ENCODE data around the gene MRPS21. TPM values are rescaled to one million over a fixed set of nuclear protein-coding genes. Genes with fewer than 3 reads are reported as not detected.

Gene MRPS21
- total and polyA plus RNA-seq, 9 of the 15 experiments (the other 6 are each of a cell fraction or from before 2014, with no cell fraction given) = 119 to 407 (median 149) TPM

DNA sequence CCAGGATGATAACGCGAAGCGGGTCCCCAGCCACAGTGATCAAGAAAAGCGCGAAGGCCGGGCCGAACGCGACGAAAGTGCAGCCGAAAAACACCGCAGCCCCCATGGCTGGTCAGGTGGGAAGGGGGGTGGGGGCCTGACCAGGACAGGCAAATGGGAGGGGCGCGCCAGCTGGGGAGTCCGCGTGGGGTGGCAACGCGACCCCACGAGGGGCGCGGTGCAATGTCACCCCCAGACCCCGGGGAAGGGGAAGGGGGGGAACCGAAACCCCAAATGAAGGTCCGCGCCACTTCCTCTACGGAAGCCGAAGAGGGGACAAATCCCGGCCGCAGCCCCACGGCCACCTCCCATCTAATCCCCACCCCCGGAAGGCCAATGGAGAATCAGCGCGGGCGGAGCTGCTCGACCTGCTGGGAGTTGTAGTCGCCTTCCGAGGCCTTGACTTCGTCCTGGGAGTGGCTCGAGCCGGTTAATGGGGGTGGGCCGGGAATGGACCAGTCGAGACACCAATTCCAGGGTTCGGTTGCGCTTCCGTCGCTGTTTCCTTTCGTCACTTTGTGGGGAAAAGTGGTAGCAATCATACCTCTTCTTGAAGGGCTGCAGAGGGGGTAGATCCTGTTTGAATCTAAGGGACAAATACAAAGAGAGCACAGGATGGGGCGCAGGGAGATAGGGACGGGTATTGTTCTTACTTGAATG is 24.8 kb upstream of the MRPS21 start, which contains the start of gene APH1A (continued):
- TF ChIP-seq ZNF589 (CRISPR knock-in tag; IDR thresholded peaks at IDR 0.05; ENCODE audit: low read depth) (no peak), NR4A1 (CRISPR knock-in tag; IDR thresholded peaks at IDR 0.05) (no peak), NR4A1 (tag; IDR thresholded peaks at IDR 0.05) (no peak), PHF21A (IDR thresholded peaks at IDR 0.05; ENCODE audit: borderline replicate concordance, low read depth) (peak; percentile 25; the same call in 1 of the 2 replicates), ZNF280B (CRISPR knock-in tag; IDR thresholded peaks at IDR 0.05) (no peak), GATAD2B (IDR thresholded peaks at IDR 0.05; ENCODE audit: borderline replicate concordance) (no peak), BRF1 (IDR thresholded peaks at IDR 0.05; ENCODE audit: borderline replicate concordance, extremely low read depth, insufficient read length) (no peak), TGIF2 (CRISPR knock-in tag; IDR thresholded peaks at IDR 0.05) (0 out of 2 replicates have a peak, but pooled peaks have one; percentile 20), ZSCAN29 (IDR thresholded peaks at IDR 0.05) (no peak), GABPA (tag; conservative IDR thresholded peaks at IDR 0.05; ENCODE audit: low read depth) (peak; percentile 95), TAL1 (IDR thresholded peaks at IDR 0.05) (no peak), LARP7 (IDR thresholded peaks at IDR 0.05) (no peak), ZNF695 (CRISPR knock-in tag; IDR thresholded peaks at IDR 0.05) (no peak), ATF1 (CRISPR knock-in tag; IDR thresholded peaks at IDR 0.05) (no peak), ATF1 (tag; IDR thresholded peaks at IDR 0.05) (peak; percentile 90), EP300 (IDR thresholded peaks at IDR 0.05; ENCODE audit: low read length) (no peak), KAT8 (IDR thresholded peaks at IDR 0.05; ENCODE audit: low read depth) (no peak), CBFA2T3 (IDR thresholded peaks at IDR 0.05) (no peak), MCM7 (IDR thresholded peaks at IDR 0.05) (no peak), ZFP36 (IDR thresholded peaks at IDR 0.05; ENCODE audit: low read depth, low read length, partially characterized antibody) (no peak)
- TF ChIP-seq, protein P1, sequence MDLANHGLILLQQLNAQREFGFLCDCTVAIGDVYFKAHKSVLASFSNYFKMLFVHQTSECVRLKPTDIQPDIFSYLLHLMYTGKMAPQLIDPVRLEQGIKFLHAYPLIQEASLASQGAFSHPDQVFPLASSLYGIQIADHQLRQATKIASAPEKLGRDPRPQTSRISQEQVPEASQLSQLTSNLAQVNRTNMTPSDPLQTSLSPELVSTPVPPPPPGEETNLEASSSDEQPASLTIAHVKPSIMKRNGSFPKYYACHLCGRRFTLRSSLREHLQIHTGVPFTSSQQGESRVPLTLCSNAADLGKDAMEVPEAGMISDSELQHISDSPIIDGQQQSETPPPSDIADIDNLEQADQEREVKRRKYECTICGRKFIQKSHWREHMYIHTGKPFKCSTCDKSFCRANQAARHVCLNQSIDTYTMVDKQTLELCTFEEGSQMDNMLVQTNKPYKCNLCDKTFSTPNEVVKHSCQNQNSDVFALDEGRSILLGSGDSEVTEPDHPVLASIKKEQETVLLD (IDR thresholded peaks at IDR 0.05) = no peak

Data from K562 (cell line).